Activated naive CD4-positive, alpha-beta T cell treated with Interleukin-2 at 50 U/mL for 16 hours (primary cell): ENCODE results near the gene SEMA3B.
"Not testable (repeated sequence)": the region's sequence is repeated elsewhere in the genome, so short reads cannot be mapped to it uniquely, and the experiment has no call there.

Source experiments
- DNase-seq: peaks from one replicate; pipeline ENCODE4 v3.0.0-alpha.2; 2020

SEMA3B gene

DNA sequence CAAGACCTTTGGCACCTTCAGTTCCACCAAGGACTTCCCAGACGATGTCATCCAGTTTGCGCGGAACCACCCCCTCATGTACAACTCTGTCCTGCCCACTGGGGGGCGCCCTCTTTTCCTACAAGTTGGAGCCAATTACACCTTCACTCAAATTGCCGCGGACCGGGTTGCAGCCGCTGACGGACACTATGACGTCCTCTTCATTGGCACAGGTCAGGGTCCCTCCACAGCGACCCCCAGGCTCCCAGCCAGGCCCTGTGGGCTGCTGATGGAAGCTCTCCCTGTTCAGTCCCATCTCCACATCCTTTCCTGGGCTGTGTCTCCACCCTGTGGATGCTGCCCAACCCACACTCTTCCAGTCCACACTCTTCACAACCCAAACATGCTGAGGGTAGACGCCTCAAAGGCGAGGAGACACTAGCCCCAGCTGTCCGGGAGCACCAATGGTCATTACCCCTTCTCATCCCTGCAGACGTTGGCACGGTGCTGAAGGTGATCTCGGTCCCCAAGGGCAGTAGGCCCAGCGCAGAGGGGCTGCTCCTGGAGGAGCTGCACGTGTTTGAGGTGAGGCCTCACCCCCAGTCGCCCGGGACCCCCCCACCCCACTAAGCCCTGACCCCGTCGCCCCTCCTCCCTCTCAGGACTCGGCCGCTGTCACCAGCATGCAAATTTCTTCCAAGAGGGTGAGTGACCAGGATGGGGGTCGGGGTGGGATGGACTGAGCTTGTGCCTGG lies 5.6 kb downstream of the SEMA3B start:
- peak; percentile 77 for DNase-seq

DNA sequence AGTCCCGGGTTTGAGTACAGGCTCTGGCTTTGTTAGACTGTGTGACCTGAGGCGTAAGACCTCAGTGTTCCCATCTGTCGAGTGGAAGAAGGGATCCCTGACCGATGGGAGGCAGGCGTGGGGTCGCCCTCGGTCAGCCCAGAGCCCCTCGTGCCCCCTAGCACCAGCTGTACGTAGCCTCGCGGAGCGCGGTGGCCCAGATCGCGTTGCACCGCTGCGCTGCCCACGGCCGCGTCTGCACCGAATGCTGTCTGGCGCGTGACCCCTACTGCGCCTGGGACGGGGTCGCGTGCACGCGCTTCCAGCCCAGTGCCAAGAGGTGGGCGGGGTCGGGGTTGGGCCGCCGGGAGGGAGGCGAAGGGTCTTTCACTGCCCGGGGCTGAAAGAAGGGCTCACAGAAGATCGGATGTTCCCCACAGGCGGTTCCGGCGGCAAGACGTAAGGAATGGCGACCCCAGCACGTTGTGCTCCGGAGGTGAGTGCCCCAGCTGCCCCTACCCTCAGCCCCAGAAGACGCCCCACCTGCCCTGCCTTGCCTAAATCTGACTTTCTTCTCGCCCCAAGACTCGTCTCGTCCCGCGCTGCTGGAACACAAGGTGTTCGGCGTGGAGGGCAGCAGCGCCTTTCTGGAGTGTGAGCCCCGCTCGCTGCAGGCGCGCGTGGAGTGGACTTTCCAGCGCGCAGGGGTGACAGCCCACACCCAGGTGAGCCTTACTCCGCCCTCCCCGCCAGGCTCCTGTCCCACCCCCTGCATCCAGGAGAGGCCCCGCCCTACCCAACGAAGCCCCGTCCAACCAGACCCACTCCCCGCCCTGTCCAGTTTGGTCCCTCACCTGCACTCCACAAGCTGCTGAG lies 6.4 kb downstream of the SEMA3B start:
- no peak for DNase-seq

DNA sequence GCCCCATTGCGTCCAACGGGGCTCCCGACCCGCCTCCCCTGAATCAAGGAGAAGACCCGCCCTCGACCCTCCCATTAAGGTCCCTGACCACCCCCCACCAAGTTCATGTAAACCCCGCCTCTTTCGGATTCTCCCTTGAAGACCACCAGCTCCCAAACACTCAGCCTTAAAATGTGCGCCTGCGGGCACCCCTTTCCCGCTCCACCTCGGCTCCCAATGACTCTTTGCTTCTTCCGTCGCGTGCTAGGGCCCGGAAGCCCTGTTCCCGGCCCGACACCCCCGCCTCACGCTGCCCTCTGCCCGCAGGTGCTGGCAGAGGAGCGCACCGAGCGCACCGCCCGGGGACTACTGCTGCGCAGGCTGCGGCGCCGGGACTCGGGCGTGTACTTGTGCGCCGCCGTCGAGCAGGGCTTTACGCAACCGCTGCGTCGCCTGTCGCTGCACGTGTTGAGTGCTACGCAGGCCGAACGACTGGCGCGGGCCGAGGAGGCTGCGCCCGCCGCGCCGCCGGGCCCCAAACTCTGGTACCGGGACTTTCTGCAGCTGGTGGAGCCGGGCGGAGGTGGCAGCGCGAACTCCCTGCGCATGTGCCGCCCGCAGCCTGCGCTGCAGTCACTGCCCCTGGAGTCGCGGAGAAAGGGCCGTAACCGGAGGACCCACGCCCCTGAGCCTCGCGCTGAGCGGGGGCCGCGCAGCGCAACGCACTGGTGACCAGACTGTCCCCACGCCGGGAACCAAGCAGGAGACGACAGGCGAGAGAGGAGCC lies 7.2 kb downstream of the SEMA3B start:
- no peak for DNase-seq

DNA sequence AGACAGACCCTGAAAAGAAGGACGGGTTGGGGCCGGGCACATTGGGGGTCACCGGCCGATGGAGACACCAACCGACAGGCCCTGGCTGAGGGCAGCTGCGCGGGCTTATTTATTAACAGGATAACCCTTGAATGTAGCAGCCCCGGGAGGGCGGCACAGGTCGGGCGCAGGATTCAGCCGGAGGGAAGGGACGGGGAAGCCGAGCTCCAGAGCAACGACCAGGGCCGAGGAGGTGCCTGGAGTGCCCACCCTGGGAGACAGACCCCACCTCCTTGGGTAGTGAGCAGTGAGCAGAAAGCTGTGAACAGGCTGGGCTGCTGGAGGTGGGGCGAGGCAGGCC lies 7.8 kb downstream of the SEMA3B start:
- no peak for DNase-seq

DNA sequence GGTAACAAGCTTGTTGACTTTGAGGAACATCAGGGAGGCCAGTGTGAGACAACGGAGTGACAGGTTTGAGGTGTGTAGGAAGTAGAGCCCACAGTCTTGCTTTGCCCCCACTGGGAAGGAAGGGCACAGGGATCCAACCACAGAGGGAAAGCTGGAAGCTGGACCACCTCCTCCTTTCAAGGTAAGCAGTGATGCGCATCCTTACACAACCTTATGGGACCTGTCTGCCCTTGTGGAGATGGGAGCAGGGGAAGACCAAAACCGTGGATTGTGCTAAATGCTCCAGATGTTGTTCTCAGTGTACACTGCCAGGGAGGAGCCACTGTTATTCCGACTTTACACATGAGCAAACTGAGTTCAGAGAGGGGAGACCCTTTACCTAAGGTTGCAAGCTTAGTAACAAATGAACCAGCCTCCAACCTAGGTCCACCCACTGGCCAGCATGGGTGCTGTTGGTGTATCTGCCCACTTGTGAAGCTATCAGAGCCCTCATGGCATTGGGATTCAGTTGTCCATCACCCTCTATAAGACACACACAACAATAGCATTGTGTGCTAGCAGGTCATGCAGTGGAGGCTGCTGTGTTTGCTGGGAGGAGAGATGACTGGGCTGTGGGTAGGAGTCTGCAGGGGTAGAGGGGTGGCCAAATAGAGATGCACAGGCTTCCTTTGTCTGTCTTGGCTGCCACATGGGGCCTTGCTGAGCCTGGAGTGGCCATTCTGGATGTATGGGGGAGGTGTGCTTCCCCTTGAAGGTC lies 9.4 kb downstream of the SEMA3B start:
- no peak for DNase-seq

DNA sequence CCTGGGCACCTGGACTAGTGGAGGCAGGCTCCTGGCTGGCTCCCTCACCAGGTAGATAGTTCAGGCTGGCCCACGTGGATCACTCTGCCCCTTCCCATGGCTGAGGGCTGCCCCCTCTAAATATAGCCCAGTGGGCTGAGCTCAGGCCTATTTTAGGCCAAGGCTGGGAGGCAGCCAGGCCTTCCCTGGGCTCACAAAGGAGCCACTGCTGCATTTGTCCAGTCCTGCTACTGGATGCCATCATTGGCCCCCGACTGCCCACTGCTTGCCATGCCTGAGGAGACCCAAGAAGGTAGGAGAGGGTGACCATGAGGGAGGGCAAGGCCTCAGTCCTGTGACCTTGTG lies 9.9 kb downstream of the SEMA3B start, which contains the start of gene LSMEM2:
Gene LSMEM2 (plus strand): TSS at position 208 of the 345 bp plus-strand sequence. CDS start 27 bp downstream, at position 235.
- DNase-seq: no peak

DNA sequence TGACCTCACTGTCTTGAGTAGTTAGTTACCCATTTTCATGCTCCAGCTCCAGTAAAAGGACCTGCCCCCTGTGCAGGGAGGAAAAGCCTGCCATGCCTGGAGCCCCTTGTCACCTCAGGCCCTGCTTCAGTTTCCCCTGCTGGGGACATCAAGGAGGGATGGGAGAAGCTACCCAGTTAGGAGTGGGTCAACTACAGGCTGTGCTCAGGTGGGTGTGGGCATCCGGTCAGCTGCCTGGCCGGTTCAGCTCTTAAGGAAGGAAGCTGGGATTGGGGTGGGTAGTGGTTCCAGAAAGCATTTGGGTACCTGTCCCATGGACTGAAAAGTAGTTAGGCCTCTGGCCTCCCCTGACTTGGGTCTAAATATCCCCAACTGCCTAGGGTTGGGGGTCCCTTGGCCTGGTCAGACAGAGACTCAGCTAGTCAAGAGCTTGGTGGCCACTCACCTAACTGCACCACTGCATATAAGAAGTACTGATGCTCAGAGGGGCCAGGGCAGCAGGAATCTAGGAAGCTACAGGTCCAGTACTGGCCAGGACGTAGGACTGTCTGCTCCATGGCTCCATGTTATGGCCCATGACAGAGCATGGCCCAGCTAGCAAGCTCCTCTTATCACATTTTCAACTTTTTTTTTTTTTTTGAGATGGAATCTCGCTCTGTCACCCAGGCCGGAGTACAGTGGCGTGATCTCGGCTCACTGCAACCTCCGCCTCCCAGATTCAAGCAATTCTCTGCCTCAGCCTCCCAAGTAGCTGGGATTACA lies 10.5 kb downstream of the SEMA3B start:
- DNase-seq: no peak

DNA sequence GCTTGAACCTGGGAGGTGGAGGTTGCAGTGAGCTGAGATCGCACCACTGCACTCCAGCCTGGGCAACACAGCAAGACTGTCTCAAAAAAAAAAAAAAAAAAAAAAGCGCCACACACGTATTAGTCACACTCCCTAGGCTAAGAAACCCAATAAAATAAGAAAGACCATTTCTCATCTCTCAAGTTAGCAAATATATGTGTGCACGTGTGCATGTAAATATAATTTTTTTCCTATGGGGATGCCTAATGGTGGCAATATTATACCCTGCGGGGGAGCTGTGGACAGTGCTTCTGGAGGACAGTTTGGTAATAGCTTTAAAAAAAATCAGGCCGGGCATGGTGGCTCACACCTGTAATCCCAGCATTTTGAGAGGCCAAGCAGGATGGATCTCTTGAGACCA lies 15.2 kb downstream of the SEMA3B start:
- not testable (repeated sequence) for DNase-seq

DNA sequence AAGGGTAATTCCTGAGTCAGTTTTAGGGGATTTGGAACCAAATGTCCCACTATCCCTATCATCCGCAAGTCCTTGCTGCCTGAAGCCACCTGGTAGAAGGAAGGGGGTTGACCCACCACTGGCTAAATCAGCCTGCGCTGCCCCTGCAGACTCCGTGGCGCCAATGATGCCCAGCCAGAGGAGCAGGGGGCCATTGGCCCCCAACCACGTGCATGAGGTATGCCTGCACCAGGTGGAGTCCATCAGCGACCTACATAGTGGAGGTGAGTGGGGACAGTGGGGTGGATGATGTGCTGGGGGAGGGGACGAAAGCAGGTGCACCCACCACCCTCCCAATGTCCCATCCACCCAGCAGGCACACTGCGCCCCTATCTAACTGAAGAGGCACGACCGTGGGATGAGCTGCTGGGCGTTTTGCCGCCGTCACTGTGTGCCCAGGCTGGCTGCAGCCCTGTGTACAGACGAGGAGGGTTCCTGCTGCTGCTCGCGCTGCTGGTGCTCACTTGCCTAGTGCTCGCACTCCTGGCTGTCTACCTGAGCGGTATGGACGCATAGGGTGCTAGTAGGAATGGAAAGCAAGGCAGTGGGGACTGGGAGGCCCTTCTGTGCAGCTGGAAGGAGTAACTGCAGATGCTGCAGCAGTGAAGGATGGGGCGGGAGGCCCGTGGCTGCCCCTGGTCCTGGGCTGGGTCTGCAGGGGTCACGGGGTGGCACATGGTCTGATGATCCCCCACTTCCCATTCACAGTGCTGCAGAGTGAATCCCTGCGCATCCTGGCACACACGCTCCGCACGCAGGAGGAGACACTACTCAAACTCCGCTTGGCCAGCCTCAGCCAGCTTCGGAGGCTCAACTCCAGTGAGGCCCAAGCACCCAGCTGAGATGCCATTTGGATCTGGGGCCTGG lies 17.6 kb downstream of the SEMA3B start:
- no peak for DNase-seq

DNA sequence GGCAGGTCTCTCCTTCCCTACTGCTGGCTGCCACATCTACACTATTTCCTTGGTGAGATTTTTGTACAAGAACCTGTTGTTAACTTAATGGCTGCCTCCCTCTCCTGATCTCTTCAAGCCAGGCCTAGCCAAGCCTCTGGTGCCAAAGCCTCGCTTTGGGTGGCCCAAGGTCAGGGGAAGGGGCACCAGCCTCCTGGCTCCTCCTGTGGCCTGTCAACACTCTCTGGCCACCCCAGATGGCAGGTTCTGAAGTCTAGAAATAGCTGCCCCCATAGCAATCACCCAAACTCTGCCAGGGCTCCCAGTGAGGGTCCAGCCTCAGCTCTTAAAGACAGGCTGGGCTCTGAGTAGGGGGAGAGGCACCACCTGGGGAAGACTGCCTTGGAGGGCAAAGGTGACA lies 18.3 kb downstream of the SEMA3B start:
- no peak for DNase-seq

DNA sequence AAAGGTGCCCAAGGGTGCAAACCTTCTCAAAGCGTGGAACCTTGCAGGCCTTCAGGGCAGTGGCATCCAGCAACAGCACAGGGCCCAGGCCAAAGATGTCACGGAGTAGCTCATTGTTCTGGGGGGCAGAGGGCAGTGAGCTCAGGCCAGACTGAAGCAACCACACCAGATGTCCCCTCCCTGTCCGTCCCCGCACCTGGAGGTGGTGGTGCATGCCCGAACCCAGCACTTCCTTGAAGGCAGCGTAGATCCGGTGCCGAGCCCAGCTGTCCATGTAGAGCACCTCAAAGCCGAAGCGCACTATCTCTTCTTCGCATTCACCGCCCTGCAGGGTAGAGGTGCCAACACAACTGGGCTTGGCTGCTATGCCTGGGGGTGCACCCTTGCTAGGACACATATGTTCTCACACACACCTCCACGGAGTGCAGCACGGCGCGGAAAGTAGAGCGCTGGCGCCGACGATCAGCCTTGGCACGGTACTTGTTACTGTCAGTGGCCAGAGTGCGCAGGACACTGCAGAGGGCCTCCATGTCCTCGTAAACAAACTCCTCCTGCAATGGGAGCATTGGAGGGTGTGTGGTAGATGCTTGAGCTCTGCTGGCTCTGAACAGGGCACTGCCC lies 19.6 kb downstream of the SEMA3B start:
- no peak for DNase-seq

DNA sequence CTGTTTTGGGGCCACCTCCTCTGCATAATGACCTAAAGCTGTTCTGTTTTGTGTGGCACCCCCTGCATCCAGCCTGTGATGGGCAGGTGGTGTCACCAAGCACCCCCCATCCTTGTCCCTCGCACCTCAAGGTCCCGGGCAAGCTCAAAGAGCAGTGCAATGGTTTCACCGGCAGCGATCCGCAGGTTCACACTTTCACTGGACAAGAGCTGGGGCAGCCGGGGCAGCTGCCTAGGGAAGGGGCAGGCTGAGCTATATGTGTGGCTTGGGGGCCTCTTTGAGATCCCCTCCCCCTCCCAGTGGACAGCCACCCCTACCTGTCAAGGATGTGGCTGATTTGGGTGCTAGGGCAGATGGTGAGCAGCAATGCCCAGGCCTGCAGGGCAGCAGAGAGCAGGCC lies 20.2 kb downstream of the SEMA3B start:
- DNase-seq: no peak

DNA sequence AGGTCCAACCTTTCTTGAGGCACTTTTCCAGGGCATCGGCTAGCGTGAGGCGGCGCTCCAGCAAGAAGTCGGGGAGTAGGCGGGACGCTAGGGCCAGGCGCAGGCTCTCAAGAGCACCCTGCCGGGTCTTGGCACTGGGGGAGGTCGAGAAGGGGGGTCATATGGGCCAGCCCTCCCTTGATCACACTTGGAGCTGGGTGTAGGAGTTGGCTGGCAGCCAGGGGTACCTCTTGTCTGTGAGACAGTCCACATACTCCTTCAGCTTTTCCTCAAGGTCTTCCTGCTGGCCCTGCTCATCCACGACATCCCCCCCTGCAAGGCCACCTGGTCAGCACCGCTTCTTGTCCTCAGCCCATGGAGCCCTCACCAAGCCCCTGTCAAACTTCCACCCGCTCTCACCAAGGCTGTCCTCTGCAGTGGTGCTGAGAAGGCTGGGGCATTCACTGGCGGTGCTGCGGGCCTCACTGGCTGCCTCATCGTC lies 21.3 kb downstream of the SEMA3B start:
- DNase-seq: no peak

DNA sequence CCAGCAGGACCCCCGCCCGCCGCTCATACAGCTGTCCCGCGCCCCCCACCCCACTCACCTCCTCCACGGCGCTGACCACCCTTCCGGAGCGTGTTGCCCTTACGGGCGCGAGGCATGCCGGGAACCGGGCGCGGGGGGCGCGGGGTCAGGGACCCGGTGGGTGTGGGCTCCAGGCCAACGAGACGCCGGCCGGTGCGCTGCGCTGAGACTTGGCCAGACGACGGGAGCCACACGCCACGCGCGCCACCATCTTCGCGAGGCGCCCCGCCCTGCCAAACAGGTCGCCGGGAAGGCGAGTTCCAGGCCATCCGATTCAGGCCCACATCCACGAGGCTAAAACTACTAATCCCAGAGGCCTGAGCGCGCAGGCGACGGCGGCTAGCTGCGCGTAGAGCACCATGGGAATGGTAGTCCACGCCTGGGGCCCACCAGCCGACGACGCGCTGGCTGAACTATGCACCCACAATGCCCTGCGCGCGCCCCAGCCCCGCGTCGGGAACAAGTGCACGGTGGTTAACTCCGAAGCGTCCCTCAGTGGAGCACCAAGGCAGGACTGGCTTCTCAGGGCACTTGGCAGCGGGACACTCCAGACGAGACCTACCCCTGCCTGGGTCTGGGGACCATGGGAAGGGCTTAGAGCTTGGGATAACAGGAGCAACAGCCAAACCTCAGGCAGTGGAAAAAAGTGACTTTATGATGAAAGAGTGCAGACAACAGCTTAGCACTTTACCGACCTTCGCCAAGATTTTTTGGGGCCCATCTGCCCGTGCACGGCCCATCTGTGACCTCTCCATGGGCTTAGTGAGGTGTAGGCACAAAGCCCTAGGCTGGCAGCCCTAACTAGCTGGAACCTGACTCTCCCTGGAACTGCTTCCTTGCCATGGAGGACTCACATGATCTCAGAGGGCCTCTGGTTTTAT lies 23.5 kb downstream of the SEMA3B start, which contains the start of gene IFRD2:
Gene IFRD2 (minus strand): TSS at position 271 of the 920 bp plus-strand sequence. CDS start 155 bp downstream, at position 116.
- peak; percentile 96 for DNase-seq

DNA sequence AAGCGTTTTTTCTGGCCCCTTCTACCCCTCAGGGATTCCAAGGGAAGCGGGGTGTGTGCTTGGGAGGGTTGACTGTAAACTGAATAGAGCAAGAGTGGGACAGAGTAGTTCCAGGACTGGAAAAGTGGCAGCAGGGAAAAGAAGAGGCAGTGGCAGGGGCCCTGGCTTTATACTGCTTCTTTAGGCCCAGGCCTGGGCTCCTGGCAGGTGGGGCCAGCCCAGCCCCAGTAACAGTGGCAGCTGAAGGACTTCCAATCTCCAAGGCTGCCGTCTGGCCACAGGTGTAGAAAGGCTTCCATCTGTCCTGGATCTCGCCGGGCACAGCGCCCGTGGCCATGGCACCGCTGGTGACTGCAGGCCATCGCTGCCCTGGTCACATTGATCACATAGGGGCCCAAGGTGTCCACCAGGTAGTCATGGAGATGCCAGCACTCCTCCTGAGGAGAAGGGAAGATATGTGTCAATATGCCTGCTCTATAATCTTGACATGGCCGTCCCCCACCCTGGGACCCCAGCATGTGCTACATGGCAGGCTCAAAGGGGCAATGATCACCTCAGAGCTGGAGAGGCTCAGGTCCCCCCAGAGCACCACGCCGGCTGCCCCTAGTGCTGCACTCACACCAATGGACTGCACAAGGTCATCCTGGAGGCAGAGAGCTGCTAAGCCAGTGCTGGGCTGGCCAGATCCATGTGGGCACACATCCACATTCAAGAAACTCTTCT lies 24.3 kb downstream of the SEMA3B start:
- no peak for DNase-seq

DNA sequence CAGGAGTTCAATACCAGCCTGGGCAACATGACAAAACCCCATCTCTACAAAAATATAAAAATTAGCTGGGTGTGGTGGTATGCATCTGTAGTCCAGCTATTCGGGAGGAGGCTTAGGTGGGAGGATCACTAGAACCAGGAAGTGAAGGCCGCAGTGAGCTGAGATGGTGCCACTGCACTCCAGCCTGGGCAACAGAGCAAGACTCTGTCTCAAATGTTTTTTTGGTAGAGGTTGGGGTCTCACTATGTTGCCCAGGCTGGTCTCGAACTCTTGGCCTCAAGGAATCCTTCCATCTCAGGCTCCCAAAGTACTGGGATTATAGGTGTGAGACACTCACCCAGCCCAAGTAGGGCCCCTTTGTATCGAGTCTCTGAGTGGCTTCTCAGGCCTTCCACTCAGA lies 25.1 kb downstream of the SEMA3B start:
- no peak for DNase-seq

DNA sequence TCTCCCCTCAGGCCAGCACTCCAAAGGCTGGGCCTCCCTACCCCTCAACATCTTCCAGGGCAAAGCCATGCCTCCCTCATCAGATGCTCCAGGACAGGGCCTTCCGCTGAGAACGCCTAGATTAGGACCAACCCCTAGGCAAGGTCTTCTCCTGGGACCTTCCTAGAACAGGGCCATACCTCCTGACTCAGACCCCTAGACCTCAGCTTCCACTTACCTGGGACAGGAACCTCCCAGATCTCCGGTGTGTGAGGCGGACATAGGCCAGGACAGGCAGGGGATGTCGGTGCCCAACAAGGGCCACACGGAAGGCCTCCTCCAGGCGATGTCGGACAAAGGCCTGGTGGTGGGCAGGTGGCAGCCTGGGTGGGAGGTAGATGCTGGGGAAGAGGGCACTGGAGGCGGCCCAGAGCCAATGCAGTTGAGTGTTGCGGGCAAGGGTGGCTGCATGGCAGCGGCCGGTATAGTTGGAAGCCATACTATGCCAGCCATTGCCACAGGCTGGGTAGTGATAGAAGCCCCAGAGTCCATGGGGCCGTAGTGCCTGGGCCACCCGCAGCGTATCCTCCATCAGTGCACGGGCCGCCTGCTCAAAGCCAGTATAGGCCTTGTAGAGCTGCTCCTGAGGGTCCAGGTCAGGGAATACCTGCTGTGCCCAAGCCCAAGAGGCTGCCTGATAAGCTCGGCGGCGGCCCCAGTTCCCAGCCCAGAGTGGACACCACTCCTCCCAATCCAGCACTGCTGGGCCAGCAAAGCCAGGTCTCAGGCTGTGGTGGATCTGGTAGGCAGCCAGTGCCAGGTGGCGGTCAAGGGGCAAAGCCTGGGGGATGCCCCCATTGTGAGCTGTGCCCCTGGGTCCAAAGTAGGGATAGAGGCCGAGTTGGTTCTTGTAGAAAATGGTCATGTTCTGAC lies 25.8 kb downstream of the SEMA3B start:
- DNase-seq: no peak
